IMR-90 (cell line): Measurements from ENCODE around the gene PPP2R5E. TPM values are rescaled to one million over a fixed set of nuclear protein-coding genes. Genes with fewer than 3 reads are reported as not detected.

Experiments used
- ATAC-seq: fragments of 200-7000 bp; cut with Tn5 transposase; 2 replicates; pipeline ENCODE4 v1.9.1; 2020; ENCODE audit warnings: low read depth, mild to moderate bottlenecking, moderate library complexity
- BruUV-seq: library from RNA; stranded (reverse); fragments of 400-500 nt; replicated peaks from 2 replicates; lab custom pipeline; 2021; lab: Mats Ljungman, UMichigan
- CTCF ChIA-PET: fragments of 300-600 bp; formaldehyde crosslinking; extraction: SDS; loops from one replicate; lab custom pipeline; 2021; ENCODE audit warnings: antibody characterized with exemption; lab: Yijun Ruan, JAX
- POLR2A ChIA-PET: fragments of 300-600 bp; sonication (Branson Sonifier 250); formaldehyde crosslinking; loops from one replicate; lab custom pipeline; 2022; ENCODE audit warnings: antibody characterized with exemption; ENCODE audit not compliant: unreplicated experiment; lab: Charles Lee
- DNase-seq: peaks from one replicate; pipeline ENCODE4 v3.0.0; 2013
- H2AFZ ChIP-seq: replicated peaks from 2 replicates; pipeline ENCODE3; 2013; ENCODE audit warnings: low read length, mild to moderate bottlenecking; ENCODE audit not compliant: poor library complexity
- H2AK5ac ChIP-seq: 2 replicates; pipeline ENCODE4 v1.6.1; 2013; ENCODE audit warnings: low read depth, low read length, inconsistent platforms
- H2AK9ac ChIP-seq: replicated peaks from 2 replicates; pipeline ENCODE3; 2013; ENCODE audit warnings: mild to moderate bottlenecking, low read depth, low read length, moderate library complexity; ENCODE audit not compliant: poor library complexity
- H2BK120ac ChIP-seq: 2 replicates; pipeline ENCODE4 v1.6.1; 2013; ENCODE audit warnings: low read depth, low read length, inconsistent platforms
- H2BK15ac ChIP-seq: 3 replicates; pipeline ENCODE4 v1.6.1; 2013; ENCODE audit warnings: low read depth, low read length, inconsistent platforms
- H2BK20ac ChIP-seq: 2 replicates; pipeline ENCODE4 v1.6.1; 2013; ENCODE audit warnings: low read depth, mild to moderate bottlenecking, inconsistent platforms, low read length, moderate library complexity
- H2BK5ac ChIP-seq: 2 replicates; pipeline ENCODE4 v1.6.1; 2013; ENCODE audit warnings: mild to moderate bottlenecking, low read depth, low read length, inconsistent platforms; ENCODE audit not compliant: poor library complexity, severe bottlenecking
- H3K14ac ChIP-seq: replicated peaks from 2 replicates; pipeline ENCODE4 v1.6.1; 2013; ENCODE audit warnings: low read depth, low read length, inconsistent platforms
- H3K18ac ChIP-seq: 2 replicates; pipeline ENCODE4 v1.6.1; 2013; ENCODE audit warnings: low read depth, low read length, control low read depth
- H3K23ac ChIP-seq: 2 replicates; pipeline ENCODE4 v1.6.1; 2013; ENCODE audit warnings: low read depth, low read length, inconsistent platforms
- H3K27ac ChIP-seq: 2 replicates; pipeline ENCODE4 v1.5.1; 2013; ENCODE audit warnings: mild to moderate bottlenecking, control low read depth, low read length; ENCODE audit not compliant: insufficient read depth
- H3K27me3 ChIP-seq: 2 replicates; pipeline ENCODE4 v1.6.1; 2013; ENCODE audit warnings: low read length; ENCODE audit not compliant: control insufficient read depth, insufficient read depth
- H3K36me3 ChIP-seq: 2 replicates; pipeline ENCODE4 v1.6.1; 2013; ENCODE audit warnings: low read length, mixed read lengths; ENCODE audit not compliant: control insufficient read depth, insufficient read depth
- H3K4ac ChIP-seq: 2 replicates; pipeline ENCODE4 v1.6.1; 2013; ENCODE audit warnings: low read depth, low read length, inconsistent platforms
- H3K4me1 ChIP-seq: 2 replicates; pipeline ENCODE4 v1.6.1; 2013; ENCODE audit warnings: low read length, mixed read lengths; ENCODE audit not compliant: control insufficient read depth, insufficient read depth
- H3K4me2 ChIP-seq: 2 replicates; pipeline ENCODE4 v1.6.1; 2013; ENCODE audit warnings: low read depth, mild to moderate bottlenecking, control low read depth, low read length, moderate library complexity
- H3K4me3 ChIP-seq: 2 replicates; pipeline ENCODE4 v1.5.1; 2013; ENCODE audit warnings: low read depth, mild to moderate bottlenecking, control low read depth, low read length, moderate library complexity; ENCODE audit not compliant: insufficient read depth
- H3K56ac ChIP-seq: 2 replicates; pipeline ENCODE4 v1.6.1; 2013; ENCODE audit warnings: low read length, inconsistent platforms; ENCODE audit not compliant: insufficient read depth; ENCODE audit errors: extremely low read depth
- H3K79me1 ChIP-seq, 2 experiments: 2 replicates each; pipeline ENCODE4 v1.6.1; 2013; ENCODE audit warnings: low read length in 2 of 2, inconsistent platforms in 1 of 2, low read depth in 1 of 2
- H3K9ac ChIP-seq: 2 replicates; pipeline ENCODE4 v1.6.1; 2013; ENCODE audit warnings: low read depth, low read length, control low read depth
- H3K9me1 ChIP-seq: 2 replicates; pipeline ENCODE4 v1.6.1; 2013; ENCODE audit warnings: low read length, inconsistent platforms; ENCODE audit not compliant: insufficient read depth
- H3K9me3 ChIP-seq: 2 replicates; pipeline ENCODE4 v1.6.1; 2013; ENCODE audit warnings: low read length; ENCODE audit not compliant: control insufficient read depth, insufficient read depth
- H4K20me1 ChIP-seq: 2 replicates; pipeline ENCODE4 v1.6.1; 2013; ENCODE audit warnings: low read length, inconsistent platforms; ENCODE audit not compliant: insufficient read depth
- H4K5ac ChIP-seq: 2 replicates; pipeline ENCODE4 v1.6.1; 2013; ENCODE audit warnings: mild to moderate bottlenecking, low read depth, low read length, control low read depth
- H4K8ac ChIP-seq, 2 experiments: 2 replicates each; pipeline ENCODE4 v1.6.1; 2013; ENCODE audit warnings: low read depth in 2 of 2, low read length in 2 of 2, control low read depth in 1 of 2, inconsistent platforms in 1 of 2
- H4K91ac ChIP-seq: 2 replicates; pipeline ENCODE4 v1.6.1; 2013; ENCODE audit warnings: low read depth, low read length, inconsistent platforms; ENCODE audit not compliant: insufficient read depth
- BHLHE40 ChIP-seq: fragments of 150-350 bp; IDR thresholded peaks from 2 replicates; pipeline ENCODE4 v1.6.1; 2016; ENCODE audit warnings: mild to moderate bottlenecking, low read depth, low read length
- CEBPB ChIP-seq: IDR thresholded peaks from 2 replicates; pipeline ENCODE4 v1.6.1; 2012; ENCODE audit warnings: low read depth, low read length, improper control_type of control experiment
- CHD1 ChIP-seq: IDR thresholded peaks from 2 replicates; pipeline ENCODE4 v1.6.1; 2012; ENCODE audit warnings: low read depth, low read length, improper control_type of control experiment
- FOS ChIP-seq: fragments of 150-350 bp; IDR thresholded peaks from 2 replicates; pipeline ENCODE4 v1.6.1; 2016; ENCODE audit warnings: low read depth, low read length
- MAFK ChIP-seq: IDR thresholded peaks from 2 replicates; pipeline ENCODE4 v1.6.1; 2012; ENCODE audit warnings: low read depth, low read length, improper control_type of control experiment
- MAZ ChIP-seq: IDR thresholded peaks from 2 replicates; pipeline ENCODE4 v1.6.1; 2012; ENCODE audit warnings: low read depth, mild to moderate bottlenecking, low read length, improper control_type of control experiment, moderate library complexity, borderline replicate concordance
- MXI1 ChIP-seq: IDR thresholded peaks from 2 replicates; pipeline ENCODE4 v1.6.1; 2012; ENCODE audit warnings: low read depth, mild to moderate bottlenecking, low read length, moderate library complexity, borderline replicate concordance
- NFE2L2 ChIP-seq: fragments of 150-350 bp; IDR thresholded peaks from 2 replicates; pipeline ENCODE4 v1.6.1; 2016; ENCODE audit warnings: low read depth, mild to moderate bottlenecking, low read length
- POLR2A ChIP-seq: IDR thresholded peaks from 2 replicates; pipeline ENCODE4 v1.6.1; 2012; ENCODE audit warnings: mild to moderate bottlenecking, low read depth, low read length
- RAD21 ChIP-seq: IDR thresholded peaks from 2 replicates; pipeline ENCODE4 v1.6.1; 2012; ENCODE audit warnings: low read length, improper control_type of control experiment
- RCOR1 ChIP-seq: IDR thresholded peaks from 2 replicates; pipeline ENCODE4 v1.6.1; 2012; ENCODE audit warnings: mild to moderate bottlenecking, low read length, improper control_type of control experiment; ENCODE audit not compliant: insufficient replicate concordance
- RFX5 ChIP-seq: IDR thresholded peaks from 2 replicates; pipeline ENCODE4 v1.8.0; 2012; ENCODE audit warnings: low read depth, mild to moderate bottlenecking, low read length, moderate library complexity
- SMC3 ChIP-seq: fragments of 150-350 bp; IDR thresholded peaks from 2 replicates; pipeline ENCODE4 v1.6.1; 2016; ENCODE audit warnings: low read depth, mild to moderate bottlenecking, antibody characterized with exemption, low read length, moderate library complexity
- WGBS, 2 experiments: methylation state at CpG; one replicate each; pipeline versions ENCODE4 v1.1.5 to v1.1.7; 2013; ENCODE audit warnings: missing lambda C conversion rate in 2 of 2; ENCODE audit not compliant: insufficient read length in 1 of 2; ENCODE audit errors: extremely low coverage in 2 of 2; 5-methylcytosine and 5-hydroxymethylcytosine counted together
- dilution Hi-C: fragments of 300-500 bp; cut with HindIII; formaldehyde crosslinking; loops from one replicate; pipeline ENCODE4 v1.14.3; 2018; ENCODE audit warnings: low sequenced_read_pairs; ENCODE audit not compliant: unreplicated experiment
- in situ Hi-C: fragments of 300-500 bp; cut with MboI; formaldehyde crosslinking; loops from 3 replicates; pipeline ENCODE4 v1.14.3; 2019; ENCODE audit warnings: low sequenced_read_pairs, inconsistent platforms, mixed read lengths
- intact Hi-C: fragments of 100-400 bp; cut with micrococcal nuclease; formaldehyde crosslinking; loops from 2 replicates; pipeline ENCODE4 v1.10.0; 2022
- polyA plus RNA-seq, 3 experiments: library from polyadenylated mRNA; depleted of rRNA; stranded (reverse); fragments of >200 nt; gene quantifications; 2 replicates each; pipeline ENCODE4 v1.2.3, GENCODE V29; 2012; ENCODE audit warnings: low replicate concordance in 1 of 3
- total RNA-seq: library from RNA; depleted of rRNA; stranded (reverse); fragments of >200 nt; gene quantifications from 2 replicates; pipeline ENCODE4 v1.2.3, GENCODE V29; 2012
- TF ChIP-seq, protein P1 (sequence below): fragments of 150-350 bp; IDR thresholded peaks from 2 replicates; pipeline ENCODE4 v1.6.1; 2016; ENCODE audit warnings: low read depth, mild to moderate bottlenecking, low read length, moderate library complexity, borderline replicate concordance
- TF ChIP-seq, protein P2 (sequence below): fragments of 150-350 bp; IDR thresholded peaks from 2 replicates; pipeline ENCODE4 v1.6.1; 2017; ENCODE audit warnings: mild to moderate bottlenecking, antibody characterized with exemption, low read length, low read depth
- TF ChIP-seq, protein P3 (sequence below): conservative IDR thresholded peaks from 2 replicates; pipeline ENCODE4 v1.5.1; 2012; ENCODE audit warnings: mild to moderate bottlenecking, low read depth, low read length, improper control_type of control experiment

Gene PPP2R5E
- total and polyA plus RNA-seq, 2 of the 4 experiments (the other 2 are of a cell fraction), result 9.7 to 12.2 TPM

DNA sequence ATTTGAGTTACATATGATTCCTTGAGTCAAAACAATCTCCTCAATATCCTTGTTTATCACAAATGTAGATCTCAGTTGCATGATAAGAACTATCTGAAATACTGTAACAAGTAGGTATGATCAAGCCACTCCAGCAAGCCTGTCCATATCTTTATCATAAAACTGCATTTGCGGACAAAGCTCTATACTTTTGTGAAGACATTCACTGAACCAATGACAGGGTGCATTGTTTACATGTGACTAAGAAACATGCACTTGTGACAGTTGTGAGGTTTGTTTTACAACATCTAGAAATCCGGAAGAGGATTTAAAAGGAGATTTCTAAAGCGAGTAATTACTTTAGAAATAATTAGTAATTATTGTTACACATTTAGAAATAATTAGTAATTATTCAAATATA lies 111.7 kb downstream of the PPP2R5E start:
- no CpG with 5 or more reads among the region's 3 CpGs for WGBS, 2 experiments
- intact Hi-C loops, result no loop called here
- no peak for DNase-seq

More for the DNA sequence above, 111.7 kb downstream of the PPP2R5E start:
- Histone ChIP-seq H2AK5ac (no peak overlapping the region), H3K9me3 (no peaks in the 10 kb centered on the region), H3K4me1 (peaks cover 2% of the 10 kb centered on the region), H3K4me3 (no peak overlapping the region), H3K23ac (no peak overlapping the region), H3K36me3 (no peaks in the 10 kb centered on the region), H3K9me1 (peaks cover 3% of the 10 kb centered on the region; the same call in 1 of the 2 replicates), H2BK15ac (no peak overlapping the region), H2AK9ac (no peak overlapping the region), H4K91ac (no peak overlapping the region), H4K8ac (no peak overlapping the region), H3K27ac (no peak overlapping the region), H3K4me2 (no peak overlapping the region), H2BK20ac (no peak overlapping the region), H3K4ac (no peak overlapping the region), H3K9ac (no peak overlapping the region), H4K5ac (no peak overlapping the region), H4K20me1 (peaks cover 32% of the 10 kb centered on the region), H3K18ac (no peak overlapping the region), H2BK5ac (no peak overlapping the region), H3K79me1 (peaks cover 35 to 57% of the 10 kb centered on the region in 2 experiments), H3K14ac (no peak overlapping the region), H3K27me3 (no peaks in the 10 kb centered on the region), H3K56ac (no peak overlapping the region), H2BK120ac (no peak overlapping the region), H2AFZ (no peak overlapping the region)
- no TSS peak for BruUV-seq
- dilution Hi-C loops, result no loop called here
- CTCF ChIA-PET, result interaction anchor here (0.6 kb wide), 1 partner anchor 22 kb away, joined by 3 read pairs; no protein-coding TSS in a partner anchor
- POLR2A ChIA-PET, result no interaction called here
- ATAC-seq, result no peak
- TF ChIP-seq CEBPB (no peak), RCOR1 (no peak), POLR2A (no peak), NFE2L2 (no peak), RFX5 (no peak), MXI1 (no peak), RAD21 (no peak), CHD1 (no peak), SMC3 (no peak), MAFK (no peak), BHLHE40 (no peak), FOS (no peak), MAZ (no peak)
- TF ChIP-seq, protein P1, sequence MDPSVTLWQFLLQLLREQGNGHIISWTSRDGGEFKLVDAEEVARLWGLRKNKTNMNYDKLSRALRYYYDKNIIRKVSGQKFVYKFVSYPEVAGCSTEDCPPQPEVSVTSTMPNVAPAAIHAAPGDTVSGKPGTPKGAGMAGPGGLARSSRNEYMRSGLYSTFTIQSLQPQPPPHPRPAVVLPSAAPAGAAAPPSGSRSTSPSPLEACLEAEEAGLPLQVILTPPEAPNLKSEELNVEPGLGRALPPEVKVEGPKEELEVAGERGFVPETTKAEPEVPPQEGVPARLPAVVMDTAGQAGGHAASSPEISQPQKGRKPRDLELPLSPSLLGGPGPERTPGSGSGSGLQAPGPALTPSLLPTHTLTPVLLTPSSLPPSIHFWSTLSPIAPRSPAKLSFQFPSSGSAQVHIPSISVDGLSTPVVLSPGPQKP, result no peak
- TF ChIP-seq, protein P2, sequence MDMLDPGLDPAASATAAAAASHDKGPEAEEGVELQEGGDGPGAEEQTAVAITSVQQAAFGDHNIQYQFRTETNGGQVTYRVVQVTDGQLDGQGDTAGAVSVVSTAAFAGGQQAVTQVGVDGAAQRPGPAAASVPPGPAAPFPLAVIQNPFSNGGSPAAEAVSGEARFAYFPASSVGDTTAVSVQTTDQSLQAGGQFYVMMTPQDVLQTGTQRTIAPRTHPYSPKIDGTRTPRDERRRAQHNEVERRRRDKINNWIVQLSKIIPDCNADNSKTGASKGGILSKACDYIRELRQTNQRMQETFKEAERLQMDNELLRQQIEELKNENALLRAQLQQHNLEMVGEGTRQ, result no peak
- TF ChIP-seq, protein P3, sequence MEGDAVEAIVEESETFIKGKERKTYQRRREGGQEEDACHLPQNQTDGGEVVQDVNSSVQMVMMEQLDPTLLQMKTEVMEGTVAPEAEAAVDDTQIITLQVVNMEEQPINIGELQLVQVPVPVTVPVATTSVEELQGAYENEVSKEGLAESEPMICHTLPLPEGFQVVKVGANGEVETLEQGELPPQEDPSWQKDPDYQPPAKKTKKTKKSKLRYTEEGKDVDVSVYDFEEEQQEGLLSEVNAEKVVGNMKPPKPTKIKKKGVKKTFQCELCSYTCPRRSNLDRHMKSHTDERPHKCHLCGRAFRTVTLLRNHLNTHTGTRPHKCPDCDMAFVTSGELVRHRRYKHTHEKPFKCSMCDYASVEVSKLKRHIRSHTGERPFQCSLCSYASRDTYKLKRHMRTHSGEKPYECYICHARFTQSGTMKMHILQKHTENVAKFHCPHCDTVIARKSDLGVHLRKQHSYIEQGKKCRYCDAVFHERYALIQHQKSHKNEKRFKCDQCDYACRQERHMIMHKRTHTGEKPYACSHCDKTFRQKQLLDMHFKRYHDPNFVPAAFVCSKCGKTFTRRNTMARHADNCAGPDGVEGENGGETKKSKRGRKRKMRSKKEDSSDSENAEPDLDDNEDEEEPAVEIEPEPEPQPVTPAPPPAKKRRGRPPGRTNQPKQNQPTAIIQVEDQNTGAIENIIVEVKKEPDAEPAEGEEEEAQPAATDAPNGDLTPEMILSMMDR, result no peak
- in situ Hi-C loops, result no loop called here
